GM23338 (cell line): ENCODE data around the gene RANBP1.

Source experiments
- CREB1 ChIP-seq: fragments of 250-450 bp; sonication (Bioruptor Pico); IDR thresholded peaks from 2 replicates; pipeline ENCODE4 v1.5.0; 2020; ENCODE audit warnings: low read depth, mild to moderate bottlenecking, moderate library complexity
- EZH2 ChIP-seq: fragments of 200-600 bp; sonication (generic); IDR thresholded peaks from one replicate; pipeline ENCODE4 v1.8.0; 2017; ENCODE audit warnings: antibody characterized with exemption, mild to moderate bottlenecking, low read depth; ENCODE audit not compliant: unreplicated experiment
- EZH2phosphoT487 ChIP-seq: fragments of 200-600 bp; sonication (generic); IDR thresholded peaks from one replicate; pipeline ENCODE4 v1.8.1; 2018; ENCODE audit warnings: antibody characterized with exemption; ENCODE audit not compliant: unreplicated experiment
- JUNB ChIP-seq: IDR thresholded peaks from one replicate; pipeline ENCODE4 v1.6.1; 2016; ENCODE audit warnings: antibody characterized with exemption; ENCODE audit not compliant: unreplicated experiment
- NANOG ChIP-seq: IDR thresholded peaks from 2 replicates; pipeline ENCODE4 v1.6.1; 2016; ENCODE audit warnings: antibody characterized with exemption, borderline replicate concordance
- POLR2AphosphoS5 ChIP-seq: IDR thresholded peaks from 2 replicates; pipeline ENCODE4 v1.6.1; 2016; ENCODE audit warnings: antibody characterized with exemption, low read depth
- ZNF114 ChIP-seq: fragments of 250-450 bp; sonication (Bioruptor Pico); IDR thresholded peaks from 2 replicates; pipeline ENCODE4 v1.5.0; 2020; ENCODE audit warnings: mild to moderate bottlenecking, moderate library complexity
- ZNF331 ChIP-seq: fragments of 250-450 bp; sonication (Bioruptor Pico); IDR thresholded peaks from 2 replicates; pipeline ENCODE4 v1.5.0; 2020; ENCODE audit warnings: low read depth, mild to moderate bottlenecking, moderate library complexity
- TF ChIP-seq, protein P1 (sequence below), 2 experiments: fragments of 200-600 bp in 1 of 2; sonication (generic) in 1 of 2; conservative IDR thresholded peaks; 2 replicates each; pipeline versions ENCODE4 v1.5.1 to v1.6.1; 2016 to 2017; ENCODE audit warnings: antibody characterized with exemption in 2 of 2, low read depth in 2 of 2, mild to moderate bottlenecking in 2 of 2, moderate library complexity in 1 of 2
- TF ChIP-seq, protein P2 (sequence below): IDR thresholded peaks from one replicate; pipeline ENCODE4 v1.6.1; 2018; ENCODE audit warnings: antibody characterized with exemption; ENCODE audit not compliant: unreplicated experiment
- TF ChIP-seq, protein P3 (sequence below): IDR thresholded peaks from 2 replicates; pipeline ENCODE4 v1.6.1; 2016; ENCODE audit warnings: antibody characterized with exemption
- TF ChIP-seq, protein P4 (sequence below): fragments of 250-450 bp; sonication (Bioruptor Pico); IDR thresholded peaks from 2 replicates; pipeline ENCODE4 v1.5.0; 2020; ENCODE audit warnings: mild to moderate bottlenecking, moderate library complexity

DNA sequence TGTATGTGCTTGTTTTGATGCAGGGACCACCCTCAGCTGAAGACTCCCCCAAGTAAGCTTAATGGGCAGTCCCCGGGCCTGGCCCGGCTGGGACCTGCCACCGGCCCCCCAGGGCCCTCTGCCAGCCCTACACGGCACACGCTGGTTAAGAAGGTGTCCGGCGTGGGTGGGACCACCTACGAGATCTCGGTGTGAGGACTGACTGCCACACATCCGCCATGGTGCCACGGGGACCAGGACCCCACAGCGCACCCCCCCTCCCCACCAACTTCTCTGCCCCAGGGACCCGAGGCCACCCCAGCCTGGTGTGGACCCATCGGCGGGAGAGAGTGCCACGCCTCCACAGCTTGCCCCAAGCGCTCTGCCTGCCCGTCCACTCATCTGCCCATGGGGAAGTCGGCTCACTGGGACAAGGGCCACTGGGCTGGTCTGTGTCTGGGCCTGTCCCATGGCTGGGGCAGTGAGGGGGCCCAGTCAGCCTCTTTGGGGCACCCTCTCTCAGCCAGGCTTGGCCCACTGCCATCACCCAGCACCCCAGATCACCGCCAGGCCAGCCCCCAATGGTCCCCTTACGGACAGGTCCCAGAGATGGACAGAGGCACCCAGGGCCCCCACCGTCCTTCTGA, 29.4 kb downstream of the RANBP1 start:
- TF ChIP-seq, protein P1, sequence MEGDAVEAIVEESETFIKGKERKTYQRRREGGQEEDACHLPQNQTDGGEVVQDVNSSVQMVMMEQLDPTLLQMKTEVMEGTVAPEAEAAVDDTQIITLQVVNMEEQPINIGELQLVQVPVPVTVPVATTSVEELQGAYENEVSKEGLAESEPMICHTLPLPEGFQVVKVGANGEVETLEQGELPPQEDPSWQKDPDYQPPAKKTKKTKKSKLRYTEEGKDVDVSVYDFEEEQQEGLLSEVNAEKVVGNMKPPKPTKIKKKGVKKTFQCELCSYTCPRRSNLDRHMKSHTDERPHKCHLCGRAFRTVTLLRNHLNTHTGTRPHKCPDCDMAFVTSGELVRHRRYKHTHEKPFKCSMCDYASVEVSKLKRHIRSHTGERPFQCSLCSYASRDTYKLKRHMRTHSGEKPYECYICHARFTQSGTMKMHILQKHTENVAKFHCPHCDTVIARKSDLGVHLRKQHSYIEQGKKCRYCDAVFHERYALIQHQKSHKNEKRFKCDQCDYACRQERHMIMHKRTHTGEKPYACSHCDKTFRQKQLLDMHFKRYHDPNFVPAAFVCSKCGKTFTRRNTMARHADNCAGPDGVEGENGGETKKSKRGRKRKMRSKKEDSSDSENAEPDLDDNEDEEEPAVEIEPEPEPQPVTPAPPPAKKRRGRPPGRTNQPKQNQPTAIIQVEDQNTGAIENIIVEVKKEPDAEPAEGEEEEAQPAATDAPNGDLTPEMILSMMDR (conservative IDR thresholded peaks at IDR 0.05; ENCODE audit: low read depth in 2 of 2) = no peak
- TF ChIP-seq EZH2 = no peak
- TF ChIP-seq POLR2AphosphoS5 = no peak
- no peak for TF ChIP-seq NANOG
- TF ChIP-seq, protein P2, sequence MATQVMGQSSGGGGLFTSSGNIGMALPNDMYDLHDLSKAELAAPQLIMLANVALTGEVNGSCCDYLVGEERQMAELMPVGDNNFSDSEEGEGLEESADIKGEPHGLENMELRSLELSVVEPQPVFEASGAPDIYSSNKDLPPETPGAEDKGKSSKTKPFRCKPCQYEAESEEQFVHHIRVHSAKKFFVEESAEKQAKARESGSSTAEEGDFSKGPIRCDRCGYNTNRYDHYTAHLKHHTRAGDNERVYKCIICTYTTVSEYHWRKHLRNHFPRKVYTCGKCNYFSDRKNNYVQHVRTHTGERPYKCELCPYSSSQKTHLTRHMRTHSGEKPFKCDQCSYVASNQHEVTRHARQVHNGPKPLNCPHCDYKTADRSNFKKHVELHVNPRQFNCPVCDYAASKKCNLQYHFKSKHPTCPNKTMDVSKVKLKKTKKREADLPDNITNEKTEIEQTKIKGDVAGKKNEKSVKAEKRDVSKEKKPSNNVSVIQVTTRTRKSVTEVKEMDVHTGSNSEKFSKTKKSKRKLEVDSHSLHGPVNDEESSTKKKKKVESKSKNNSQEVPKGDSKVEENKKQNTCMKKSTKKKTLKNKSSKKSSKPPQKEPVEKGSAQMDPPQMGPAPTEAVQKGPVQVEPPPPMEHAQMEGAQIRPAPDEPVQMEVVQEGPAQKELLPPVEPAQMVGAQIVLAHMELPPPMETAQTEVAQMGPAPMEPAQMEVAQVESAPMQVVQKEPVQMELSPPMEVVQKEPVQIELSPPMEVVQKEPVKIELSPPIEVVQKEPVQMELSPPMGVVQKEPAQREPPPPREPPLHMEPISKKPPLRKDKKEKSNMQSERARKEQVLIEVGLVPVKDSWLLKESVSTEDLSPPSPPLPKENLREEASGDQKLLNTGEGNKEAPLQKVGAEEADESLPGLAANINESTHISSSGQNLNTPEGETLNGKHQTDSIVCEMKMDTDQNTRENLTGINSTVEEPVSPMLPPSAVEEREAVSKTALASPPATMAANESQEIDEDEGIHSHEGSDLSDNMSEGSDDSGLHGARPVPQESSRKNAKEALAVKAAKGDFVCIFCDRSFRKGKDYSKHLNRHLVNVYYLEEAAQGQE = no peak
- TF ChIP-seq, protein P3, sequence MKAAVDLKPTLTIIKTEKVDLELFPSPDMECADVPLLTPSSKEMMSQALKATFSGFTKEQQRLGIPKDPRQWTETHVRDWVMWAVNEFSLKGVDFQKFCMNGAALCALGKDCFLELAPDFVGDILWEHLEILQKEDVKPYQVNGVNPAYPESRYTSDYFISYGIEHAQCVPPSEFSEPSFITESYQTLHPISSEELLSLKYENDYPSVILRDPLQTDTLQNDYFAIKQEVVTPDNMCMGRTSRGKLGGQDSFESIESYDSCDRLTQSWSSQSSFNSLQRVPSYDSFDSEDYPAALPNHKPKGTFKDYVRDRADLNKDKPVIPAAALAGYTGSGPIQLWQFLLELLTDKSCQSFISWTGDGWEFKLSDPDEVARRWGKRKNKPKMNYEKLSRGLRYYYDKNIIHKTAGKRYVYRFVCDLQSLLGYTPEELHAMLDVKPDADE = no peak
- TF ChIP-seq, protein P4, sequence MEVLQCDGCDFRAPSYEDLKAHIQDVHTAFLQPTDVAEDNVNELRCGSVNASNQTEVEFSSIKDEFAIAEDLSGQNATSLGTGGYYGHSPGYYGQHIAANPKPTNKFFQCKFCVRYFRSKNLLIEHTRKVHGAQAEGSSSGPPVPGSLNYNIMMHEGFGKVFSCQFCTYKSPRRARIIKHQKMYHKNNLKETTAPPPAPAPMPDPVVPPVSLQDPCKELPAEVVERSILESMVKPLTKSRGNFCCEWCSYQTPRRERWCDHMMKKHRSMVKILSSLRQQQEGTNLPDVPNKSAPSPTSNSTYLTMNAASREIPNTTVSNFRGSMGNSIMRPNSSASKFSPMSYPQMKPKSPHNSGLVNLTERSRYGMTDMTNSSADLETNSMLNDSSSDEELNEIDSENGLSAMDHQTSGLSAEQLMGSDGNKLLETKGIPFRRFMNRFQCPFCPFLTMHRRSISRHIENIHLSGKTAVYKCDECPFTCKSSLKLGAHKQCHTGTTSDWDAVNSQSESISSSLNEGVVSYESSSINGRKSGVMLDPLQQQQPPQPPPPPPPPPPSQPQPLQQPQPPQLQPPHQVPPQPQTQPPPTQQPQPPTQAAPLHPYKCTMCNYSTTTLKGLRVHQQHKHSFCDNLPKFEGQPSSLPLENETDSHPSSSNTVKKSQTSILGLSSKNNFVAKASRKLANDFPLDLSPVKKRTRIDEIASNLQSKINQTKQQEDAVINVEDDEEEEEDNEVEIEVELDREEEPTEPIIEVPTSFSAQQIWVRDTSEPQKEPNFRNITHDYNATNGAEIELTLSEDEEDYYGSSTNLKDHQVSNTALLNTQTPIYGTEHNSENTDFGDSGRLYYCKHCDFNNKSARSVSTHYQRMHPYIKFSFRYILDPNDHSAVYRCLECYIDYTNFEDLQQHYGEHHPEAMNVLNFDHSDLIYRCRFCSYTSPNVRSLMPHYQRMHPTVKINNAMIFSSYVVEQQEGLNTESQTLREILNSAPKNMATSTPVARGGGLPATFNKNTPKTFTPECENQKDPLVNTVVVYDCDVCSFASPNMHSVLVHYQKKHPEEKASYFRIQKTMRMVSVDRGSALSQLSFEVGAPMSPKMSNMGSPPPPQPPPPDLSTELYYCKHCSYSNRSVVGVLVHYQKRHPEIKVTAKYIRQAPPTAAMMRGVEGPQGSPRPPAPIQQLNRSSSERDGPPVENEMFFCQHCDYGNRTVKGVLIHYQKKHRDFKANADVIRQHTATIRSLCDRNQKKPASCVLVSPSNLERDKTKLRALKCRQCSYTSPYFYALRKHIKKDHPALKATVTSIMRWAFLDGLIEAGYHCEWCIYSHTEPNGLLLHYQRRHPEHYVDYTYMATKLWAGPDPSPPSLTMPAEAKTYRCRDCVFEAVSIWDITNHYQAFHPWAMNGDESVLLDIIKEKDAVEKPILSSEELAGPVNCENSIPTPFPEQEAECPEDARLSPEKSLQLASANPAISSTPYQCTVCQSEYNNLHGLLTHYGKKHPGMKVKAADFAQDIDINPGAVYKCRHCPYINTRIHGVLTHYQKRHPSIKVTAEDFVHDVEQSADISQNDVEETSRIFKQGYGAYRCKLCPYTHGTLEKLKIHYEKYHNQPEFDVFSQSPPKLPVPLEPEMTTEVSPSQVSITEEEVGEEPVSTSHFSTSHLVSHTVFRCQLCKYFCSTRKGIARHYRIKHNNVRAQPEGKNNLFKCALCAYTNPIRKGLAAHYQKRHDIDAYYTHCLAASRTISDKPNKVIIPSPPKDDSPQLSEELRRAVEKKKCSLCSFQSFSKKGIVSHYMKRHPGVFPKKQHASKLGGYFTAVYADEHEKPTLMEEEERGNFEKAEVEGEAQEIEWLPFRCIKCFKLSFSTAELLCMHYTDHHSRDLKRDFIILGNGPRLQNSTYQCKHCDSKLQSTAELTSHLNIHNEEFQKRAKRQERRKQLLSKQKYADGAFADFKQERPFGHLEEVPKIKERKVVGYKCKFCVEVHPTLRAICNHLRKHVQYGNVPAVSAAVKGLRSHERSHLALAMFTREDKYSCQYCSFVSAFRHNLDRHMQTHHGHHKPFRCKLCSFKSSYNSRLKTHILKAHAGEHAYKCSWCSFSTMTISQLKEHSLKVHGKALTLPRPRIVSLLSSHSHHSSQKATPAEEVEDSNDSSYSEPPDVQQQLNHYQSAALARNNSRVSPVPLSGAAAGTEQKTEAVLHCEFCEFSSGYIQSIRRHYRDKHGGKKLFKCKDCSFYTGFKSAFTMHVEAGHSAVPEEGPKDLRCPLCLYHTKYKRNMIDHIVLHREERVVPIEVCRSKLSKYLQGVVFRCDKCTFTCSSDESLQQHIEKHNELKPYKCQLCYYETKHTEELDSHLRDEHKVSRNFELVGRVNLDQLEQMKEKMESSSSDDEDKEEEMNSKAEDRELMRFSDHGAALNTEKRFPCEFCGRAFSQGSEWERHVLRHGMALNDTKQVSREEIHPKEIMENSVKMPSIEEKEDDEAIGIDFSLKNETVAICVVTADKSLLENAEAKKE (CRISPR knock-in tag) = no peak
- TF ChIP-seq JUNB = no peak
- TF ChIP-seq EZH2phosphoT487 = no peak
- TF ChIP-seq ZNF114 (CRISPR knock-in tag) = no peak
- no peak for TF ChIP-seq CREB1
- TF ChIP-seq ZNF331 (CRISPR knock-in tag) = no peak
